ENCODE results near the gene MAPK7. TPM values are rescaled to one million over a fixed set of nuclear protein-coding genes. Genes with fewer than 3 reads are reported as not detected.

Gene MAPK7
- total RNA-seq, 4 donors from 2014 or later, result 29.5 to 62.4 (median 39.3) TPM

GRCh38 chr17:19345486-19346350 lies 32.6 kb upstream of the MAPK7 start:
- DNase-seq (ENCODE audit: low spot score in 2 of 2), result no peak
- peak overlapping the region; percentile 52 to 88 (median 74) for H3K27ac ChIP-seq
- no peaks in the 10 kb centered on the region for H3K27me3 ChIP-seq
- TF ChIP-seq EP300 (IDR thresholded peaks at IDR 0.05) (no peak), POLR2A (IDR thresholded peaks at IDR 0.05) (no peak)
- TF ChIP-seq, protein P1, sequence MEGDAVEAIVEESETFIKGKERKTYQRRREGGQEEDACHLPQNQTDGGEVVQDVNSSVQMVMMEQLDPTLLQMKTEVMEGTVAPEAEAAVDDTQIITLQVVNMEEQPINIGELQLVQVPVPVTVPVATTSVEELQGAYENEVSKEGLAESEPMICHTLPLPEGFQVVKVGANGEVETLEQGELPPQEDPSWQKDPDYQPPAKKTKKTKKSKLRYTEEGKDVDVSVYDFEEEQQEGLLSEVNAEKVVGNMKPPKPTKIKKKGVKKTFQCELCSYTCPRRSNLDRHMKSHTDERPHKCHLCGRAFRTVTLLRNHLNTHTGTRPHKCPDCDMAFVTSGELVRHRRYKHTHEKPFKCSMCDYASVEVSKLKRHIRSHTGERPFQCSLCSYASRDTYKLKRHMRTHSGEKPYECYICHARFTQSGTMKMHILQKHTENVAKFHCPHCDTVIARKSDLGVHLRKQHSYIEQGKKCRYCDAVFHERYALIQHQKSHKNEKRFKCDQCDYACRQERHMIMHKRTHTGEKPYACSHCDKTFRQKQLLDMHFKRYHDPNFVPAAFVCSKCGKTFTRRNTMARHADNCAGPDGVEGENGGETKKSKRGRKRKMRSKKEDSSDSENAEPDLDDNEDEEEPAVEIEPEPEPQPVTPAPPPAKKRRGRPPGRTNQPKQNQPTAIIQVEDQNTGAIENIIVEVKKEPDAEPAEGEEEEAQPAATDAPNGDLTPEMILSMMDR (IDR thresholded peaks at IDR 0.05), result no peak
- no peak overlapping the region for H3K4me3 ChIP-seq
- peaks cover 0 to 59% (median 25%) of the 10 kb centered on the region in 4 donors for H3K4me1 ChIP-seq
- H3K9me3 ChIP-seq, result no peaks in the 10 kb centered on the region
- peaks cover 0 to 3% (median 0%) of the 10 kb centered on the region in 3 donors for H3K36me3 ChIP-seq
- 82 to 83% methylated on average over 13 of the region's 13 CpGs for WGBS, 2 donors

DNA sequence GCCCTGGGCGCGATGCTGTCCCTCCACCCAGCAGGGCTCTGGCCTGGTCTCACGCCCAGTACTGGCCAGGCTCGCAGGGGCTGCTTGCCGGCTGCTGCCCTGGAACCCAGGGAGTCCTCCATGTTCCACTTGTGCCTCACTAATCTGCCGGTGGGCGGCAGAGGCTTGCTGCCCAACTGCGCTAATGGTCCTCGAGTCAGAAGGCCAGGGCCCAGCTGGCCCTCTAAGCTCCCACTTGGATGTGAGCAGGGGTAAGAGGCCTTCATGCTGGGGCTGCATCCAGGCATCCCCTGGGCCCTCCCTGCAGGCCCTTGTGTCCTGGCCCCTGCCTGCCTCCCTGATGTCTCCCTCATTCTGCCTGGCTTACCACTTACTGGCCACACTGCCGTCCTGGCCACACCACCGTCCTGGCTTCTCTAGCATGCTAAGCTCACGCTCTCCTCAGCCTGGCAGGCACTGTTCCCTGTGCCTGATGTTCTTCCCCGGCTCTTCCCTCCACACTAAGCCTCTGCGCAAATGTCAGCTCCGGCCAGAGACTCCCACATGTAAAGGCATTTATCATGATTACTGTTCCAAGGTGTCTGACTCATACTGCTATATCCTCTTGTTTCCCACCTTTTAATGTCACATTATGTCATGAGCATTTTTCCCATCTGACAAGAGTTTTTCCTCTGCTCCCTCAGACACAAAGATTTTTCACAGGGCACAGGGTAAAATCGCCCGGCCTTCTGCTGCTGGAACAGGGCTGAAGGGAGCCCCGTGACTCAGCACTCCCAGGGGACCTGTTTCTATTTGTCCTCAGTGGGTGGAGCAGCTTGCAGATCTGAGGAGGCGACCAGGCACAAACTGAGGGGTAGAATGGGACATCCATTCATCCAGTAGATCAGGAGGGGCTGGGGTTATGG lies 31.7 kb upstream of the MAPK7 start:
- WGBS, 2 donors, result 43 to 54% methylated on average over 10 to 19 of the region's 19 CpGs
- H3K9me3 ChIP-seq, result no peaks in the 10 kb centered on the region
- H3K4me1 ChIP-seq, result peaks cover 0 to 52% (median 25%) of the 10 kb centered on the region in 4 donors
- H3K27me3 ChIP-seq, result no peaks in the 10 kb centered on the region
- peaks cover 0 to 3% (median 0%) of the 10 kb centered on the region in 3 donors for H3K36me3 ChIP-seq
- no peak overlapping the region for H3K4me3 ChIP-seq
- TF ChIP-seq POLR2A (IDR thresholded peaks at IDR 0.05) (no peak), EP300 (IDR thresholded peaks at IDR 0.05) (peak in 1 of 2 donors; percentile 36)
- TF ChIP-seq, protein P1 (IDR thresholded peaks at IDR 0.05), result no peak
- peak overlapping the region; percentile 52 to 88 (median 74) for H3K27ac ChIP-seq
- DNase-seq (ENCODE audit: low spot score in 2 of 2), result peak; percentile 76 to 80

GRCh38 chr17:19347323-19348080 lies 30.8 kb upstream of the MAPK7 start:
- H3K36me3 ChIP-seq, result peaks cover 0 to 3% (median 0%) of the 10 kb centered on the region in 3 donors
- DNase-seq (ENCODE audit: low spot score in 2 of 2), result no peak
- TF ChIP-seq, protein P1 (IDR thresholded peaks at IDR 0.05), result no peak
- TF ChIP-seq POLR2A (IDR thresholded peaks at IDR 0.05), result no peak
- 83 to 88% methylated on average over 11 to 13 of the region's 13 CpGs for WGBS, 2 donors
- no peak overlapping the region for H3K4me3 ChIP-seq
- no peaks in the 10 kb centered on the region for H3K27me3 ChIP-seq
- H3K27ac ChIP-seq, result peak overlapping the region; percentile 28 to 88 (median 74)
- peaks cover 0 to 43% (median 21%) of the 10 kb centered on the region in 4 donors for H3K4me1 ChIP-seq
- no peaks in the 10 kb centered on the region for H3K9me3 ChIP-seq

DNA sequence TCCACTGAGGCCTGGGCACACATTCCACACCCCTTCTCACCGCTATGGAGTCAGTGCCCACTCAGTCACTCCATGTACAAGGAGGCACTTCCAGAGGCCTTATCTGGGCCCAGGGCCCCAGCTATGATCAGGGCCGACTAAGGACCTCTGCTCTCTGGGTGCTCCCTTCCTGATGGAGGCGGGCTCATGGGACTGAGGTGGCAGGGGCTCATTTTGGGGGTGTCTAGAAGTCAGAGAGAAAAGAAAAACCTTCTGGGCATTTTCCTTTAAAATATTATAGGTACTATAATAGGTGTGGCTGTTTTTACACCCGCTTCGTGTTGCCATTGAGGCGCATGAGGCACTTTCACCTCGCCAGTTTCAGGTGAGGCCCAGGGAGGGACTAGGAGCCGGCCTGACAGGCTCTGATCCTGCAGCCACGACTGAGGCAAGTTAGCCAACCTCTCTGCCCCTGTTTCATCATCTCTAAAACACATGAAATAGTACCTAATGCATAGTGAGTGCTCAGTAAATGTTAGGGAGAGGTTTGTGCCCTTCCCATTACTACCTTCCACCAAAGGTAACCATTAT lies 30.1 kb upstream of the MAPK7 start:
- H3K9me3 ChIP-seq, result no peaks in the 10 kb centered on the region
- H3K4me1 ChIP-seq, result peaks cover 0 to 37% (median 19%) of the 10 kb centered on the region in 4 donors
- DNase-seq (ENCODE audit: low spot score in 2 of 2), result no peak
- TF ChIP-seq EP300 (IDR thresholded peaks at IDR 0.05), result no peak
- TF ChIP-seq POLR2A (IDR thresholded peaks at IDR 0.05), result no peak
- TF ChIP-seq, protein P1 (IDR thresholded peaks at IDR 0.05), result no peak
- H3K27ac ChIP-seq, result peak overlapping the region in 2 of 4 donors; percentile 65 to 88
- H3K36me3 ChIP-seq, result peaks cover 0 to 3% (median 0%) of the 10 kb centered on the region in 3 donors
- H3K27me3 ChIP-seq, result no peaks in the 10 kb centered on the region
- H3K4me3 ChIP-seq, result no peak overlapping the region
- WGBS, 2 donors, result 82 to 84% methylated on average over 9 of the region's 9 CpGs
